AG10803 (cell line): ENCODE data around the gene UNC45B.
"Not testable (repeated sequence)": the region's sequence is repeated elsewhere in the genome, so short reads cannot be mapped to it uniquely, and the experiment has no call there.

ENCODE experiments used
- DNase-seq: peaks from one replicate; pipeline ENCODE4 v3.0.0; 2010; ENCODE audit warnings: low read depth
- H3K4me3 ChIP-seq: 2 replicates; pipeline ENCODE4 v1.5.1; 2011; ENCODE audit warnings: mild to moderate bottlenecking, low read length, control low read depth
- CTCF ChIP-seq: conservative IDR thresholded peaks from 2 replicates; pipeline ENCODE4 v1.5.1; 2011; ENCODE audit warnings: mild to moderate bottlenecking, low read length, control low read depth, inconsistent platforms

The UNC45B gene

GRCh38 chr17:35147375-35147905 is at the start of gene UNC45B:
TSS of gene UNC45B (plus strand) at chr17:35147817. CDS start at chr17:35148264, 447 bp downstream.
- DNase-seq, result no peak
- no peak within 1 kb of the TSS for H3K4me3 ChIP-seq

GRCh38 chr17:35099908-35100307 is 47.7 kb upstream of the UNC45B start:
- no peak for DNase-seq
- H3K4me3 ChIP-seq, result no peak overlapping the region
- no peak for TF ChIP-seq CTCF

More at GRCh38 chr17:35147375-35147905, at the start of gene UNC45B:
- TF ChIP-seq CTCF, result no peak

GRCh38 chr17:35101036-35101435 is 46.6 kb upstream of the UNC45B start:
- no peak overlapping the region for H3K4me3 ChIP-seq
- no peak for DNase-seq
- TF ChIP-seq CTCF, result no peak

- no peak for TF ChIP-seq CTCF
- DNase-seq, result no peak
- H3K4me3 ChIP-seq, result no peak overlapping the region
Measured at GRCh38 chr17:35101725-35102124, 45.9 kb upstream of the UNC45B start.

- no peak overlapping the region for H3K4me3 ChIP-seq
- no peak for DNase-seq
- TF ChIP-seq CTCF, result no peak
Measured at GRCh38 chr17:35103271-35103670, 44.3 kb upstream of the UNC45B start.

- DNase-seq, result no peak
- TF ChIP-seq CTCF, result no peak
- H3K4me3 ChIP-seq, result no peak overlapping the region
Measured at GRCh38 chr17:35104844-35105450, 42.7 kb upstream of the UNC45B start.

- DNase-seq, result not testable (repeated sequence)
Measured at GRCh38 chr17:35110791-35111190, 36.8 kb upstream of the UNC45B start.

More at GRCh38 chr17:35110791-35111190, 36.8 kb upstream of the UNC45B start:
- H3K4me3 ChIP-seq, result not testable (repeated sequence)
